Common myeloid progenitor, CD34-positive (primary cell): ENCODE results near the gene IDH3B.
A peak's percentile ranks its signal among the peaks of the same experiment; 100 is the strongest.

ENCODE experiments used
- CTCF ChIA-PET: fragments of 350-600 bp; sonication (Branson Sonifier 250); formaldehyde crosslinking; loops from one replicate; lab custom pipeline; 2021; ENCODE audit warnings: antibody characterized with exemption; lab: Charles Lee
- POLR2A ChIA-PET: fragments of 350-600 bp; sonication (Branson Sonifier 250); formaldehyde crosslinking; loops from one replicate; lab custom pipeline; 2021; ENCODE audit warnings: antibody characterized with exemption; lab: Charles Lee
- DNase-seq, 3 donors: peaks; one replicate each; pipeline versions ENCODE4 v3.0.0 to v3.0.0-alpha.2; 2013
- H3K27ac ChIP-seq, 2 experiments: 1 replicate in 1 of 2; 2 replicates in 1 of 2; pipeline ENCODE4 v1.7.0; 2013; ENCODE audit warnings: inconsistent platforms in 2 of 2, low read length in 2 of 2, mild to moderate bottlenecking in 2 of 2, low read depth in 1 of 2, moderate library complexity in 1 of 2; ENCODE audit not compliant: severe bottlenecking in 2 of 2, insufficient read depth in 1 of 2, poor library complexity in 1 of 2
- H3K27me3 ChIP-seq, 5 experiments: replicated peaks in 2 of 5; 1 replicate in 3 of 5; 2 replicates in 2 of 5; pipeline versions ENCODE4 v1.6.1 to v1.7.0; 2013; ENCODE audit warnings: low read length in 4 of 5, mild to moderate bottlenecking in 2 of 5, moderate library complexity in 2 of 5, inconsistent platforms in 1 of 5; ENCODE audit not compliant: insufficient read depth in 5 of 5, control insufficient read depth in 4 of 5
- H3K36me3 ChIP-seq, 4 experiments: 1 replicate in 2 of 4; 2 replicates in 2 of 4; pipeline versions ENCODE4 v1.6.1 to v1.7.0; 2013; ENCODE audit warnings: low read length in 3 of 4, control low read depth in 1 of 4, mild to moderate bottlenecking in 1 of 4; ENCODE audit not compliant: control insufficient read depth in 4 of 4, insufficient read depth in 4 of 4
- H3K4me1 ChIP-seq, 4 experiments: 1 replicate in 3 of 4; 2 replicates in 1 of 4; pipeline versions ENCODE4 v1.6.1 to v1.7.1; 2013; ENCODE audit warnings: low read length in 3 of 4, mild to moderate bottlenecking in 3 of 4, control low read depth in 1 of 4, inconsistent platforms in 1 of 4, moderate library complexity in 1 of 4; ENCODE audit not compliant: control insufficient read depth in 4 of 4, insufficient read depth in 4 of 4; ENCODE audit errors: control extremely low read depth in 1 of 4
- H3K4me3 ChIP-seq, 7 experiments: 1 replicate in 4 of 7; 2 replicates in 3 of 7; pipeline versions ENCODE4 v1.5.1 to v1.7.0; 2013; ENCODE audit warnings: mild to moderate bottlenecking in 7 of 7, low read length in 6 of 7, moderate library complexity in 6 of 7, inconsistent platforms in 2 of 7, low read depth in 2 of 7, control low read depth in 1 of 7; ENCODE audit not compliant: insufficient read depth in 4 of 7, control insufficient read depth in 1 of 7; ENCODE audit errors: extremely low read depth in 1 of 7
- H3K9me3 ChIP-seq, 5 experiments: 1 replicate in 4 of 5; 2 replicates in 1 of 5; pipeline versions ENCODE4 v1.6.1 to v1.7.1; 2013; ENCODE audit warnings: low read length in 4 of 5, mild to moderate bottlenecking in 2 of 5, inconsistent platforms in 1 of 5, low read depth in 1 of 5, moderate library complexity in 1 of 5; ENCODE audit not compliant: control insufficient read depth in 4 of 5, insufficient read depth in 2 of 5; ENCODE audit errors: control extremely low read depth in 1 of 5
- WGBS: methylation state at CpG from one replicate; pipeline ENCODE4 v1.1.5; 2013; ENCODE audit not compliant: insufficient coverage; 5-methylcytosine and 5-hydroxymethylcytosine counted together

Gene IDH3B

DNA sequence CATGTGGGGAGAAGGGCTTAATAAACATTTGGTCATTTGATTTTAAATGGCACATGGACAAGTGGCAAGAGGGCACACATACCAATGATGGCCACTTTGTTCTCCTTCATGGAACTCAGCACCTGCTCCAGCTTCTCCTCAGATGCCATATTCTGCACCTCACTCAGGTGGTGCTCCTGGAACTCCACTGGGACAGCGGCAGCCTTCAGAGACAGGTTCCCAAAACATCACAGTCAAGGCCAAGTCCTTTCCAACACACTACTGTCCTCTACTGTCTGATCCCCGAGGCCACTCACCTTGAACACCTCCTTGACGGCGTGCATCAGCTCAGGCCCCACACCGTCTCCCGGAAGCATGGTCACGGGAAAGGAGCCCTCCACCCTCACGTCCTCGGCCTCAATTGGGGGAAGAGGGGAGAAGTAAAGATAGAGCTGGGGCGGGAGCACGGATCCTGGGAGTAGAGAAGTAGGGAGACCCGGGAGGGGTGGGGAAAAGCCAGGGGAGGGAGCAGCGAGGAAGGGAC is 591 bp downstream of the IDH3B start:
- peak overlapping the region; percentile 90 to 96 for H3K27ac ChIP-seq
- no peak for DNase-seq
- H3K4me3 ChIP-seq: peak overlapping the region; percentile 84 to 99 (median 95)
- WGBS: 6% methylated on average over 11 of the region's 13 CpGs
- CTCF ChIA-PET: interaction anchor here (1.3 to 2.3 kb wide), 2 partner anchors 10 to 24 kb away, joined by 3 to 10 read pairs; partner anchors contain the start of gene NOP56
- no peaks in the 10 kb centered on the region for H3K9me3 ChIP-seq
- POLR2A ChIA-PET: interaction anchor here (0.5 to 2.5 kb wide), 4 partner anchors 8 to 30 kb away, joined by 3 to 23 read pairs (median 4); partner anchors contain the start of gene NOP56
- peaks cover 6 to 39% (median 27%) of the 10 kb centered on the region in 4 experiments for H3K36me3 ChIP-seq
- peaks cover 0 to 3% (median 0%) of the 10 kb centered on the region in 5 experiments for H3K27me3 ChIP-seq
- peaks cover 0 to 17% (median 13%) of the 10 kb centered on the region in 4 experiments for H3K4me1 ChIP-seq

DNA sequence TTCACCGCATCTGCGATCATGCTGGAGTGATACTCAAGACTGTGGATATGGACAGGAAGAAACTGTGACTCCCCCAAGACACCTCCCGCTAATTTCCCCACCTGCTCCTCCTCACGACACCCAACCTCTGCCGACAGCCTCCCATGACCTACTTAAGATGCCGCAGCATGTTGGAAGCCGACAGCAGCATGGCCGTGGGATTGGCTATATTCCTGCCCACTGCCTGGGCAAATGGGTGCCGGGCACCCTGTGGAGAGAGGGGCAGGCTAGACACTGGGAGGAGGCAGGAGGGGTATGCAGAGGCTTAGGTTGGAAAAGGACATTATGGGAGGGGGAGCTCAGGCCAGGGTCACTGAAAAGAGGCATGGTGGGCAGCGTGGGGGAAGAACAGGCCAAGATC is 4.5 kb downstream of the IDH3B start:
- 100% methylated on average over 8 of the region's 10 CpGs for WGBS
- no peaks in the 10 kb centered on the region for H3K27me3 ChIP-seq
- ChIA-PET POLR2A (no interaction called here), CTCF (no interaction called here)
- no peak for DNase-seq
- H3K4me3 ChIP-seq: no peak overlapping the region
- no peaks in the 10 kb centered on the region for H3K9me3 ChIP-seq
- peaks cover 26 to 77% (median 62%) of the 10 kb centered on the region in 4 experiments for H3K36me3 ChIP-seq
- peaks cover 0 to 21% (median 13%) of the 10 kb centered on the region in 4 experiments for H3K4me1 ChIP-seq
- no peak overlapping the region for H3K27ac ChIP-seq

DNA sequence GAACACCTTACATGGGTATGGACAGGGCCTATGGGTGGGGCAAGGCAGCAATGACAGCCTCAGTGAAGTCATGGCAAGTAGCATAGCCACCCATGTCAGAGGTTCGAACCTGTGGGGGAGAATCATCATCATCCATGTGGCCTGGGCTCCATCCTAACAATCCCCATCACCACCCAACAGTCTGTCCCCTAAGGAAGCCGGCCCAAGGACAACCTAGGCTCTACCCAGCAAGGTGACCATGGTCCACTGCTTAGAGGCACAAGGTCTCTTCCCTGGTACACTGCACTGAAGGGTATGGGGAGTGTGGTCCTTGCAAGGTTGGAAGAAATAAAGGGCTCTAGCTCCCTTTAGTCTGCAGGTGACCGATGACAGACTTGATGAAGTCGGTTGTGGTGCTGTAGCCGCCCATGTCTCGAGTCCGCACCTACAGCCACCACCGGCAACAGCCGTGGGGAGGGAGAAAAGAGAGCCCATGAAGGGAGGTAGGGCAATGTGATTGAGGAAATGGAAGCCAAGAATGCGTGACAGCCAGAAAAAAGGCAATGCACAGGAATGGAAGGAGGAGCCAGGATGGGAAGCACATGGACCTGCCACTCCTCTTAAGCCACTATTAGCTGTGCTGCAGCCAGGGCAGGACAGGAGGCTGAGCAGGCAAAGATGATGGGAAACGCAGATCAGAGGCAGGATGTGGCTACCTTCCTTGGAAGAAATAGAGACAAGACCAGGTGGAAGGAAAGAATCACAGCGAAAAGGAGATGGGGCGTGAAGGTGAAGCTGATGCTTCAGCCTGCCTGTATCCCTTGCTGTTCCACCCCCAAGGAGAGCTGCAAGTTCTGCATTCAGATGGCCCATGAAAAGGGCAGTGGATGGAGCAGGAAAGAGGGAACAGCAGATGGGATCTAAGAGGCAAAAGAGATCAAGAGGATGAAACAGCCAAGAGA is 5.3 kb downstream of the IDH3B start:
- Histone ChIP-seq H3K36me3 (peaks cover 28 to 85% (median 67%) of the 10 kb centered on the region in 4 experiments), H3K9me3 (no peaks in the 10 kb centered on the region), H3K4me3 (no peak overlapping the region), H3K27me3 (no peaks in the 10 kb centered on the region), H3K4me1 (peaks cover 0 to 26% (median 16%) of the 10 kb centered on the region in 4 experiments), H3K27ac (no peak overlapping the region)
- 90% methylated on average over 9 of the region's 13 CpGs for WGBS
- DNase-seq: no peak
- CTCF ChIA-PET: no interaction called here
- POLR2A ChIA-PET: no interaction called here

DNA sequence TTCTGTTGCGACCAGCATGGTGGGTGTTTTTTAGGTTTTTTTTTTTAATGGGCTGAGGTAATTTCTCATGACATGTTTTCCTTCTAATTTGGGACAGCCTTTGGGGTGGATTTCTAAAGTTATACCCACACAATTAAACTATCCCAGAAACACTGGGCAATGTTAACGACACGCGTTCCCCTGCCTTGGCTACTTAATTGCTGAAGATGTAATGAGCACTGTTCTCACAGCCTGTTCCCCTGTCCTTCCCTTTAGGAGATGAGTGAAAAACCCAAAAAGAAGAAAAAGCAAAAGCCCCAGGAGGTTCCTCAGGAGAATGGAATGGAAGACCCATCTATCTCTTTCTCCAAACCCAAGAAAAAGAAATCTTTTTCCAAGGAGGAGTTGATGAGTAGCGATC is 6.3 kb downstream of the IDH3B start:
- POLR2A ChIA-PET: interaction anchor here (0.5 to 0.6 kb wide), 2 partner anchors 77 to 391 kb away, joined by 3 to 4 read pairs; no protein-coding TSS in a partner anchor
- 94% methylated on average over 3 of the region's 5 CpGs for WGBS
- Histone ChIP-seq H3K27me3 (no peaks in the 10 kb centered on the region), H3K36me3 (peaks cover 28 to 89% (median 67%) of the 10 kb centered on the region in 4 experiments), H3K27ac (no peak overlapping the region), H3K9me3 (no peaks in the 10 kb centered on the region), H3K4me1 (peaks cover 4 to 23% (median 17%) of the 10 kb centered on the region in 4 experiments), H3K4me3 (no peak overlapping the region)
- CTCF ChIA-PET: no interaction called here
- DNase-seq: no peak

DNA sequence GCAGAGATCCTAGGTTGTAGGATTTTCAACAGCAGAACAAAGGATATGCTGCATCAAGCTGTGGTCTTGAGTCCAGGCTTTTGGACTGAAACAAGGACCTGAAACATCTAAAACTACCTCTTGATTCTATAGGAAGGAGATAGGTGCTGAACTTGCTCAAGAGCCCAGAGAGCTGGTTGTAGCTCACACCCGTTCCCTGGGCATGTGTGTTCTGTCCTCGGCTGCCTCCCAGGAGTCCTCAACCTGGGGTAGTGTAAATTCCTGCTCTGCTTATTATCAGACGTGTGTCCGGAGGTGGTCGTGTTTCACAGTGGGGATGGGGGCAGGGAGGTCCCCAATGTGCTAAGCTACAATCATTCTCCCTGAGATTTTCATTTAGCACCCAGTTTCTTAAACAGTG is 6.8 kb downstream of the IDH3B start:
- Histone ChIP-seq H3K4me3 (no peak overlapping the region), H3K27ac (no peak overlapping the region), H3K4me1 (peaks cover 4 to 23% (median 18%) of the 10 kb centered on the region in 4 experiments), H3K27me3 (no peaks in the 10 kb centered on the region), H3K36me3 (peaks cover 28 to 88% (median 66%) of the 10 kb centered on the region in 4 experiments), H3K9me3 (no peaks in the 10 kb centered on the region)
- no peak for DNase-seq
- WGBS: 100% methylated on average over 3 of the region's 5 CpGs
- ChIA-PET POLR2A (interaction anchor here (0.5 to 0.6 kb wide), 2 partner anchors 78 to 391 kb away, joined by 3 to 4 read pairs; no protein-coding TSS in a partner anchor), CTCF (no interaction called here)

DNA sequence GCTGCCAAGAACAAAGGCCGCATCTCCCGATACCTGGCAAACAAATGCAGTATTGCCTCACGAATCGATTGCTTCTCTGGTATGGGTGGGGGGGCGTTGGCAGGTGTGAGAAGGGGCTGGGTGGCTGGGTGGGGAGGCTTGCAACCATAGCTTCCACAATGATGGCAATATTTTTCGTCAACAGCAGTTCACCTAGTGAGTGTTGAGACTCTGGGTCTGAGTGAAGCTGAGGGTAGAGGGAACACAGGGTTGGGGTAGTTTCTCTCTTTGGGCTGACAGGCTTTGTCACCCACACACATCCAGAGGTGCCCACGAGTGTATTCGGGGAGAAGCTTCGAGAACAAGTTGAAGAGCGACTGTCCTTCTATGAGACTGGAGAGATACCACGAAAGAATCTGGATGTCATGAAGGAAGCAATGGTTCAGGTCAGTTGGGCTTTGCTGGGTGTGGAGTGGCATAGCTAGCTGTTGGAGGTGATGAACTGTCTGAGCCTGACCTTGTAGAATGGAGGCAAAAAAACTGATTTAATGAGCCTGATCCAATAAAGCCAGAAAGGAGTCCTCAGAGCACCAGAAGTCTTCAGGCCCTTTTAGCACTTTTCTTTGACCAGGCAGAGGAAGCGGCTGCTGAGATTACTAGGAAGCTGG is 7.4 kb downstream of the IDH3B start:
- ChIA-PET POLR2A (no interaction called here), CTCF (no interaction called here)
- Histone ChIP-seq H3K4me1 (peaks cover 4 to 25% (median 20%) of the 10 kb centered on the region in 4 experiments), H3K9me3 (no peaks in the 10 kb centered on the region), H3K27ac (no peak overlapping the region), H3K27me3 (no peaks in the 10 kb centered on the region), H3K36me3 (peaks cover 28 to 81% (median 63%) of the 10 kb centered on the region in 4 experiments), H3K4me3 (no peak overlapping the region)
- WGBS: 96% methylated on average over 9 of the region's 12 CpGs
- DNase-seq: no peak
